Measurements from ENCODE around the gene LAMB4.

GRCh38 chr7:108088729-108089128 lies 41.4 kb downstream of the LAMB4 start:
- no peak for TF ChIP-seq CTCF (conservative IDR thresholded peaks at IDR 0.05 in 1 of 2, IDR thresholded peaks at IDR 0.05 in 1 of 2; ENCODE audit: low read depth in 1 of 2, low read length in 2 of 2)
- no peak for TF ChIP-seq EZH2 (IDR thresholded peaks at IDR 0.05; ENCODE audit: low read length, missing control alignments)
